Measurements from ENCODE around the gene RALB.
"Not testable (repeated sequence)": the region's sequence is repeated elsewhere in the genome, so short reads cannot be mapped to it uniquely, and the experiment has no call there.

The RALB gene

GRCh38 chr2:120320318-120320851 is 67.7 kb downstream of the RALB start:
- H3K4me1 Mint-ChIP-seq (ENCODE audit: low read depth), result no peaks in the 10 kb centered on the region
- no peak overlapping the region for H3K4me3 Mint-ChIP-seq

GRCh38 chr2:120320887-120321556 is 68.4 kb downstream of the RALB start:
- H3K4me3 Mint-ChIP-seq; H3K27me3 Mint-ChIP-seq (ENCODE audit: low read depth); H3K36me3 Mint-ChIP-seq (ENCODE audit: low read depth); H3K9me3 Mint-ChIP-seq; DNase-seq (ENCODE audit: low spot score); H3K4me1 Mint-ChIP-seq (ENCODE audit: low read depth); H3K27ac Mint-ChIP-seq: not testable (repeated sequence)

More at GRCh38 chr2:120320318-120320851, 67.7 kb downstream of the RALB start:
- Mint-ChIP-seq H3K9me3 (no peaks in the 10 kb centered on the region), H3K27me3 (ENCODE audit: low read depth) (peaks cover 3% of the 10 kb centered on the region), H3K27ac (no peak overlapping the region), H3K36me3 (ENCODE audit: low read depth) (no peaks in the 10 kb centered on the region)
- no peak for DNase-seq (ENCODE audit: low spot score)

GRCh38 chr2:120321721-120322284 is 69.2 kb downstream of the RALB start:
- Mint-ChIP-seq H3K4me3 (no peak overlapping the region), H3K9me3 (no peaks in the 10 kb centered on the region), H3K4me1 (ENCODE audit: low read depth) (no peaks in the 10 kb centered on the region), H3K36me3 (ENCODE audit: low read depth) (no peaks in the 10 kb centered on the region), H3K27me3 (ENCODE audit: low read depth) (peaks cover 6% of the 10 kb centered on the region), H3K27ac (no peak overlapping the region)
- no peak for DNase-seq (ENCODE audit: low spot score)

- Mint-ChIP-seq H3K36me3 (ENCODE audit: low read depth) (no peaks in the 10 kb centered on the region), H3K4me3 (no peak overlapping the region), H3K9me3 (no peaks in the 10 kb centered on the region), H3K27me3 (ENCODE audit: low read depth) (peaks cover 6% of the 10 kb centered on the region), H3K4me1 (ENCODE audit: low read depth) (no peaks in the 10 kb centered on the region), H3K27ac (no peak overlapping the region)
- DNase-seq (ENCODE audit: low spot score), result no peak
Observed at GRCh38 chr2:120322329-120322728, 69.7 kb downstream of the RALB start.

- no peaks in the 10 kb centered on the region for H3K4me1 Mint-ChIP-seq (ENCODE audit: low read depth)
- H3K9me3 Mint-ChIP-seq, result no peaks in the 10 kb centered on the region
- H3K27ac Mint-ChIP-seq, result no peak overlapping the region
- peaks cover 6% of the 10 kb centered on the region for H3K27me3 Mint-ChIP-seq (ENCODE audit: low read depth)
- no peak for DNase-seq (ENCODE audit: low spot score)
- no peaks in the 10 kb centered on the region for H3K36me3 Mint-ChIP-seq (ENCODE audit: low read depth)
- H3K4me3 Mint-ChIP-seq, result no peak overlapping the region
Observed at GRCh38 chr2:120323214-120323613, 70.6 kb downstream of the RALB start.

GRCh38 chr2:120323807-120324399 is 71.3 kb downstream of the RALB start:
- peaks cover 6% of the 10 kb centered on the region for H3K27me3 Mint-ChIP-seq (ENCODE audit: low read depth)
- H3K27ac Mint-ChIP-seq, result no peak overlapping the region
- no peaks in the 10 kb centered on the region for H3K4me1 Mint-ChIP-seq (ENCODE audit: low read depth)
- H3K36me3 Mint-ChIP-seq (ENCODE audit: low read depth), result no peaks in the 10 kb centered on the region
- no peak overlapping the region for H3K4me3 Mint-ChIP-seq
- no peak for DNase-seq (ENCODE audit: low spot score)
- no peaks in the 10 kb centered on the region for H3K9me3 Mint-ChIP-seq

GRCh38 chr2:120324933-120325332 is 72.3 kb downstream of the RALB start:
- H3K9me3 Mint-ChIP-seq, result no peaks in the 10 kb centered on the region
- H3K36me3 Mint-ChIP-seq (ENCODE audit: low read depth), result no peaks in the 10 kb centered on the region

GRCh38 chr2:120326066-120326465 is 73.4 kb downstream of the RALB start:
- no peak for DNase-seq (ENCODE audit: low spot score)
- no peak overlapping the region for H3K4me3 Mint-ChIP-seq
- peaks cover under 1% of the 10 kb centered on the region for H3K4me1 Mint-ChIP-seq (ENCODE audit: low read depth)
- no peak overlapping the region for H3K27ac Mint-ChIP-seq
- no peaks in the 10 kb centered on the region for H3K9me3 Mint-ChIP-seq
- peaks cover 16% of the 10 kb centered on the region for H3K27me3 Mint-ChIP-seq (ENCODE audit: low read depth)
- no peaks in the 10 kb centered on the region for H3K36me3 Mint-ChIP-seq (ENCODE audit: low read depth)

More at GRCh38 chr2:120324933-120325332, 72.3 kb downstream of the RALB start:
- Mint-ChIP-seq H3K4me1 (ENCODE audit: low read depth) (no peaks in the 10 kb centered on the region), H3K4me3 (no peak overlapping the region), H3K27me3 (ENCODE audit: low read depth) (peaks cover 9% of the 10 kb centered on the region), H3K27ac (no peak overlapping the region)
- no peak for DNase-seq (ENCODE audit: low spot score)

GRCh38 chr2:120330946-120331822 is 78.5 kb downstream of the RALB start:
- Mint-ChIP-seq H3K27me3 (ENCODE audit: low read depth) (peaks cover 29% of the 10 kb centered on the region), H3K4me1 (ENCODE audit: low read depth) (peaks cover 4% of the 10 kb centered on the region), H3K27ac (no peak overlapping the region), H3K4me3 (no peak overlapping the region), H3K36me3 (ENCODE audit: low read depth) (no peaks in the 10 kb centered on the region), H3K9me3 (no peaks in the 10 kb centered on the region)
- DNase-seq (ENCODE audit: low spot score), result no peak

- no peak overlapping the region for H3K4me3 Mint-ChIP-seq
- no peak for DNase-seq (ENCODE audit: low spot score)
- peaks cover 4% of the 10 kb centered on the region for H3K4me1 Mint-ChIP-seq (ENCODE audit: low read depth)
Observed at GRCh38 chr2:120331903-120332302, 79.3 kb downstream of the RALB start.

GRCh38 chr2:120332384-120332783 is 79.7 kb downstream of the RALB start:
- no peak overlapping the region for H3K27ac Mint-ChIP-seq
- H3K4me1 Mint-ChIP-seq (ENCODE audit: low read depth), result peaks cover 4% of the 10 kb centered on the region
- H3K4me3 Mint-ChIP-seq, result no peak overlapping the region
- no peak for DNase-seq (ENCODE audit: low spot score)
- H3K9me3 Mint-ChIP-seq, result no peaks in the 10 kb centered on the region
- H3K36me3 Mint-ChIP-seq (ENCODE audit: low read depth), result no peaks in the 10 kb centered on the region
- peaks cover 31% of the 10 kb centered on the region for H3K27me3 Mint-ChIP-seq (ENCODE audit: low read depth)

More at GRCh38 chr2:120331903-120332302, 79.3 kb downstream of the RALB start:
- no peaks in the 10 kb centered on the region for H3K36me3 Mint-ChIP-seq (ENCODE audit: low read depth)
- peaks cover 29% of the 10 kb centered on the region for H3K27me3 Mint-ChIP-seq (ENCODE audit: low read depth)
- H3K27ac Mint-ChIP-seq, result no peak overlapping the region
- H3K9me3 Mint-ChIP-seq, result no peaks in the 10 kb centered on the region

GRCh38 chr2:120334068-120334467 is 81.4 kb downstream of the RALB start:
- Mint-ChIP-seq H3K36me3 (ENCODE audit: low read depth) (no peaks in the 10 kb centered on the region), H3K4me1 (ENCODE audit: low read depth) (peaks cover 4% of the 10 kb centered on the region), H3K9me3 (no peaks in the 10 kb centered on the region), H3K27me3 (ENCODE audit: low read depth) (peaks cover 43% of the 10 kb centered on the region), H3K4me3 (no peak overlapping the region), H3K27ac (no peak overlapping the region)
- DNase-seq (ENCODE audit: low spot score), result no peak

- H3K27me3 Mint-ChIP-seq (ENCODE audit: low read depth), result peaks cover 44% of the 10 kb centered on the region
- no peaks in the 10 kb centered on the region for H3K4me1 Mint-ChIP-seq (ENCODE audit: low read depth)
- H3K4me3 Mint-ChIP-seq, result no peak overlapping the region
- H3K36me3 Mint-ChIP-seq (ENCODE audit: low read depth), result no peaks in the 10 kb centered on the region
- H3K27ac Mint-ChIP-seq, result no peak overlapping the region
- DNase-seq (ENCODE audit: low spot score), result no peak
- no peaks in the 10 kb centered on the region for H3K9me3 Mint-ChIP-seq
Observed at GRCh38 chr2:120336749-120337148, 84.1 kb downstream of the RALB start.

GRCh38 chr2:120338015-120338414 is 85.4 kb downstream of the RALB start:
- DNase-seq (ENCODE audit: low spot score), result no peak
- H3K4me3 Mint-ChIP-seq, result no peak overlapping the region
- peaks cover 54% of the 10 kb centered on the region for H3K27me3 Mint-ChIP-seq (ENCODE audit: low read depth)
- H3K36me3 Mint-ChIP-seq (ENCODE audit: low read depth), result peaks cover 2% of the 10 kb centered on the region
- no peak overlapping the region for H3K27ac Mint-ChIP-seq
- H3K4me1 Mint-ChIP-seq (ENCODE audit: low read depth), result no peaks in the 10 kb centered on the region
- no peaks in the 10 kb centered on the region for H3K9me3 Mint-ChIP-seq

Data from T-helper 2 cell treated with Interferon-gamma antibody and Interleukin-4, amounts not matched to agents 5 μg/mL and 100 μg/mL, for 36 hours (primary cell).